Large intestine (tissue), 3 donors: ENCODE data around the gene CCL1. TPM values are rescaled to one million over a fixed set of nuclear protein-coding genes. Genes with fewer than 3 reads are reported as not detected.

ENCODE experiments used
- DNase-seq, 2 donors: peaks; one replicate each; pipeline versions ENCODE4 v3.0.0 to v3.0.0-alpha.2; 2013
- H3K27ac ChIP-seq: one replicate; pipeline ENCODE4 v1.5.1; 2013; ENCODE audit warnings: low read length
- H3K27me3 ChIP-seq: 2 replicates; pipeline ENCODE4 v1.6.1; 2013; ENCODE audit warnings: low read length; ENCODE audit not compliant: control insufficient read depth, insufficient read depth
- H3K36me3 ChIP-seq: 2 replicates; pipeline ENCODE4 v1.6.1; 2013; ENCODE audit warnings: low read length; ENCODE audit not compliant: control insufficient read depth, insufficient read depth
- H3K4me1 ChIP-seq: one replicate; pipeline ENCODE4 v1.6.1; 2013; ENCODE audit warnings: low read length; ENCODE audit not compliant: control insufficient read depth, insufficient read depth
- H3K4me3 ChIP-seq: one replicate; pipeline ENCODE4 v1.5.1; 2013; ENCODE audit warnings: low read length
- H3K9me3 ChIP-seq: one replicate; pipeline ENCODE4 v1.6.1; 2013; ENCODE audit warnings: mild to moderate bottlenecking, low read depth, low read length, moderate library complexity; ENCODE audit not compliant: control insufficient read depth
- WGBS: methylation state at CpG from one replicate; pipeline ENCODE4 v1.1.5; 2013; ENCODE audit warnings: low lambda C conversion rate; ENCODE audit not compliant: insufficient coverage; 5-methylcytosine and 5-hydroxymethylcytosine counted together
- polyA plus RNA-seq: library from polyadenylated mRNA; unstranded; fragments of 120-200 nt; gene quantifications from one replicate; pipeline ENCODE4 v1.2.1, GENCODE V29; 2013

CCL1 gene
- polyA plus RNA-seq, 1 donor: not detected

DNA sequence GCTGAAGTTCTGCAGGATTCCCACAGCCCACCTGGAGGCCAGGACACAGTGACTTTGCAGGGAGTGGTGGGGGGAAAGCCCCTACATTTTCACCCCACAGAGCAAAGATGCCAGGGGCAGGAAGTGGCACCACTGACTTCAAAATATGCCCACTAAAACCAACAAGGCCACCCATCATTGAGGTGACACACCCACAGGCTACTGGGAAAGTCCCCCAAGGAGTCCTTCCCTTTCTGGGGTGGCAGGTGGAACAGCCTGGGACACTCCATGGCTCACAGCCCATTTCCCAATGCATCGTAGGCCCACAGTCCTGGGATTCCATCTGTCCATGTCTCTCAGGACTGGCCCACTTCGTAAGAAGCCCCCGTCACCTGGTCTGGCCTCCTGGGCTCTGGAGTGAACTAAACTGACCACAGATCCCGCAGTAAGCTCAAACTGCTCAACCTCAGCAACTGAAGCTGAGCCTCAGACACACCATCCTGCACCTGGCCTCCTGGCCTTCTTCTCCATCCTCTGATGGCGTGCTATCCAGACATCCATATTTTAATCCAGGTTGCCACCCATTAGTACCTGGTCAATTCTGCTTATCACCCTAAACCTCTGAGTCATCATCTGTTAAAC is 7.5 kb upstream of the CCL1 start:
- Histone ChIP-seq H3K9me3 (no peaks in the 10 kb centered on the region), H3K4me3 (no peak overlapping the region), H3K27me3 (no peaks in the 10 kb centered on the region), H3K36me3 (no peaks in the 10 kb centered on the region), H3K4me1 (no peaks in the 10 kb centered on the region), H3K27ac (no peak overlapping the region)
- no peak for DNase-seq
- no CpG with 5 or more reads among the region's 5 CpGs for WGBS

GRCh38 chr17:34369571-34369970 is 6.5 kb upstream of the CCL1 start:
- H3K4me1 ChIP-seq: no peaks in the 10 kb centered on the region
- H3K4me3 ChIP-seq: no peak overlapping the region
- H3K36me3 ChIP-seq: no peaks in the 10 kb centered on the region
- no peaks in the 10 kb centered on the region for H3K27me3 ChIP-seq
- no peak for DNase-seq
- no peaks in the 10 kb centered on the region for H3K9me3 ChIP-seq
- WGBS: no CpG with 5 or more reads among the region's 3 CpGs
- no peak overlapping the region for H3K27ac ChIP-seq

DNA sequence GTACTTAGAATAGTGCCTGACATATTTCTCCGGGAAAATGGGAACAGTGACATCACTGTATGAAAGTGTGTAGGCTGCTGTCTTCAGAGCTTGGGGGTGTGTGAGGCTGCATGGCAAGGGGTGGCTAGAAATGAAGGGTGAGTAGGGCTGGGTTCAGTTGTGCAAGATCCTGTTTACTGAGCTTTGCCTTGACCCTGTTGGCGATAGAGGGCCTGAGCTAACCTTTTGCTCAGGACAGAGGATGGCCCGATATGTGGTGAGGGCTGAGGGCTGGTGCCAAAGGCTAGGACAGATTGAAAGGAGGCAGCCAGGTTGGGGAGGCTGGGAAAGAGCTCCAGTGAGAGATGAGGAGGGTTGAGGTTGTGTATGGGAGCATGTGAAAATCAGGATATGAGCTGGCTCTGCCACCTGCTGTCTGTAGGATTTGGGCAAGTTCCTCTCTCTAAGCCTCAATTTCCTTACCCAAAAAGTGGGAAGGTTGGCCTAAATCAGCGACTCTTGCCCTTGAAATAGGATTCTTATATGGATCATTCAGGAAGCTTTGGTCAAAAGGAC is 6.0 kb upstream of the CCL1 start:
- WGBS: no CpG with 5 or more reads among the region's 4 CpGs
- Histone ChIP-seq H3K4me3 (no peak overlapping the region), H3K4me1 (no peaks in the 10 kb centered on the region), H3K9me3 (no peaks in the 10 kb centered on the region), H3K36me3 (no peaks in the 10 kb centered on the region), H3K27me3 (no peaks in the 10 kb centered on the region), H3K27ac (no peak overlapping the region)
- DNase-seq: no peak

GRCh38 chr17:34368196-34368945 is 5.3 kb upstream of the CCL1 start:
- DNase-seq: no peak
- Histone ChIP-seq H3K9me3 (no peaks in the 10 kb centered on the region), H3K36me3 (no peaks in the 10 kb centered on the region), H3K27ac (no peak overlapping the region), H3K4me3 (no peak overlapping the region), H3K27me3 (no peaks in the 10 kb centered on the region), H3K4me1 (no peaks in the 10 kb centered on the region)
- no CpG with 5 or more reads among the region's 9 CpGs for WGBS

GRCh38 chr17:34367486-34368195 is 4.6 kb upstream of the CCL1 start:
- H3K9me3 ChIP-seq: no peaks in the 10 kb centered on the region
- no peaks in the 10 kb centered on the region for H3K4me1 ChIP-seq
- no peaks in the 10 kb centered on the region for H3K36me3 ChIP-seq
- H3K27me3 ChIP-seq: no peaks in the 10 kb centered on the region
- H3K27ac ChIP-seq: no peak overlapping the region
- WGBS: 69% methylated on average over 2 of the region's 9 CpGs
- H3K4me3 ChIP-seq: no peak overlapping the region
- DNase-seq: no peak

- Histone ChIP-seq H3K27ac (no peak overlapping the region), H3K9me3 (no peaks in the 10 kb centered on the region), H3K27me3 (no peaks in the 10 kb centered on the region), H3K4me3 (no peak overlapping the region), H3K4me1 (no peaks in the 10 kb centered on the region), H3K36me3 (no peaks in the 10 kb centered on the region)
- DNase-seq: no peak
- WGBS: no CpG with 5 or more reads among the region's 4 CpGs
These were observed 3.6 kb upstream of the CCL1 start for GRCh38 chr17:34366529-34367107.

- no peaks in the 10 kb centered on the region for H3K36me3 ChIP-seq
- H3K27me3 ChIP-seq: no peaks in the 10 kb centered on the region
- no peaks in the 10 kb centered on the region for H3K4me1 ChIP-seq
- no peak overlapping the region for H3K27ac ChIP-seq
- H3K4me3 ChIP-seq: no peak overlapping the region
- no CpG with 5 or more reads among the region's 1 CpG for WGBS
- DNase-seq: no peak
- H3K9me3 ChIP-seq: no peaks in the 10 kb centered on the region
These were observed 3.0 kb upstream of the CCL1 start for GRCh38 chr17:34366010-34366409.

- Histone ChIP-seq H3K4me3 (no peak overlapping the region), H3K27me3 (no peaks in the 10 kb centered on the region), H3K9me3 (no peaks in the 10 kb centered on the region), H3K4me1 (no peaks in the 10 kb centered on the region), H3K36me3 (no peaks in the 10 kb centered on the region), H3K27ac (no peak overlapping the region)
- WGBS: 73% methylated on average over 1 of the region's 2 CpGs
- no peak for DNase-seq
These were observed 2.3 kb upstream of the CCL1 start for GRCh38 chr17:34365340-34365739.

GRCh38 chr17:34364751-34365150 is 1.7 kb upstream of the CCL1 start:
- no peaks in the 10 kb centered on the region for H3K27me3 ChIP-seq
- H3K36me3 ChIP-seq: no peaks in the 10 kb centered on the region
- no peak for DNase-seq
- no CpG with 5 or more reads among the region's 2 CpGs for WGBS
- no peaks in the 10 kb centered on the region for H3K9me3 ChIP-seq
- no peaks in the 10 kb centered on the region for H3K4me1 ChIP-seq
- H3K27ac ChIP-seq: no peak overlapping the region
- no peak overlapping the region for H3K4me3 ChIP-seq

DNA sequence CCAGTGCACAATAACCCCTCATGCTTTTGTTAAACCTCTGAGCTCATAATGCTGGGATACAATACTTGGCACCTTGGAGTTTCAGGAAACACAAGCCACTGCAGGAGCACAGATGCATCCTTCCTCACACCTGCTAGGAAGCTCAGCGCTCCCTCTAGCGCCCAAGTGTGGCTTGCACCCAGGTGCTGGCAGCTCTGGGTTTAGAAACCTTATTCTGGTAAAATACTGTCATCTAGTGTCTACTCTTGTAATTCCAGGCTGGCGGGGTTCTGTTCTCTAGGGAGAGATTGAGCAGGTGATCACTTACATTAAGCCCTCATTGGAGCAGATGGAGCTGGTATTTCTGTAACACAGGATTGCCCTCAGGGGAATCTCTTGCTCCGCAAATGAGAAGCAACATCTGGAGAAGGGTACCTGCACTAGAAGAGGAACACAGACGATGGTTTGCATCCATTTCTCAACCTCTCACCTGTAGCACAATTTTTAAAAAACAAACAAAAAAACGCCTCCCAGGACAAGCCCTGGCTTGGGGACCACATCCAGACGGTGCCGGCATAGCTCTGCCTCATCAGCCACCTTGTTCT is 1.5 kb downstream of the CCL1 start:
- H3K9me3 ChIP-seq: no peaks in the 10 kb centered on the region
- no peak overlapping the region for H3K27ac ChIP-seq
- no peaks in the 10 kb centered on the region for H3K36me3 ChIP-seq
- no peak overlapping the region for H3K4me3 ChIP-seq
- WGBS: no CpG with 5 or more reads among the region's 8 CpGs
- no peaks in the 10 kb centered on the region for H3K27me3 ChIP-seq
- peak; percentile 76 to 87 for DNase-seq
- H3K4me1 ChIP-seq: no peaks in the 10 kb centered on the region
